ENCODE measurements around the gene SRRM2.

GRCh38 chr16:2762711-2763110 lies 10.3 kb downstream of the SRRM2 start:
- TF ChIP-seq CTCF (IDR thresholded peaks at IDR 0.05) (no peak), EP300 (IDR thresholded peaks at IDR 0.05) (no peak), POLR2A (IDR thresholded peaks at IDR 0.05) (no peak), POLR2AphosphoS5 (IDR thresholded peaks at IDR 0.05) (no peak)
